Left renal cortex interstitium (tissue), 4 donors: ENCODE measurements around the gene FRMPD4. TPM values are rescaled to one million over a fixed set of nuclear protein-coding genes. Genes with fewer than 3 reads are reported as not detected.
"Not testable (repeated sequence)": the region's sequence is repeated elsewhere in the genome, so short reads cannot be mapped to it uniquely, and the experiment has no call there.

Source experiments
- DNase-seq, 4 donors: peaks; one replicate each; pipeline ENCODE4 v3.0.0-alpha.2; 2013; ENCODE audit warnings: low read depth in 4 of 4, low spot score in 2 of 4, missing footprints in 1 of 4
- polyA plus RNA-seq, 4 donors: library from polyadenylated mRNA; unstranded; fragments of 120-200 nt; gene quantifications; one replicate each; pipeline ENCODE4 v1.2.1, GENCODE V29; 2013; ENCODE audit not compliant: insufficient read length in 4 of 4

FRMPD4 gene
- under 1 TPM; 0.12 to 0.18 (median 0.15) TPM for polyA plus RNA-seq

- DNase-seq, result no peak
These were observed at the start of gene FRMPD4 for GRCh38 chrX:12138361-12139313. Gene FRMPD4 (plus strand): TSS chrX:12138473. CDS start chrX:12138972, 499 bp downstream.

GRCh38 chrX:12089740-12090139 is 48.5 kb upstream of the FRMPD4 start:
- no peak for DNase-seq

- DNase-seq, result no peak
These were observed 25.0 kb upstream of the FRMPD4 start for GRCh38 chrX:12113321-12113720.

GRCh38 chrX:12115377-12115776 is 22.9 kb upstream of the FRMPD4 start:
- no peak for DNase-seq

- no peak for DNase-seq
These were observed 20.1 kb upstream of the FRMPD4 start for GRCh38 chrX:12118134-12118533.

GRCh38 chrX:12128017-12128416 is 10.3 kb upstream of the FRMPD4 start:
- DNase-seq, result no peak

- DNase-seq, result no peak
These were observed 317 bp upstream of the FRMPD4 start for GRCh38 chrX:12137951-12138360.

GRCh38 chrX:12139934-12140611 is 1.8 kb downstream of the FRMPD4 start:
- DNase-seq, result no peak

- no peak for DNase-seq
These were observed 3.2 kb downstream of the FRMPD4 start for GRCh38 chrX:12141511-12141910.

- DNase-seq, result no peak
These were observed 4.4 kb downstream of the FRMPD4 start for GRCh38 chrX:12142661-12143060.

- DNase-seq, result no peak
These were observed 7.1 kb downstream of the FRMPD4 start for GRCh38 chrX:12145402-12145801.

GRCh38 chrX:12149670-12150407 is 11.6 kb downstream of the FRMPD4 start:
- no peak for DNase-seq

- DNase-seq, result no peak
These were observed 15.0 kb downstream of the FRMPD4 start for GRCh38 chrX:12153317-12153716.

GRCh38 chrX:12153741-12154140 is 15.5 kb downstream of the FRMPD4 start:
- no peak for DNase-seq

GRCh38 chrX:12159799-12160198 is 21.5 kb downstream of the FRMPD4 start:
- no peak for DNase-seq

- no peak for DNase-seq
These were observed 24.1 kb downstream of the FRMPD4 start for GRCh38 chrX:12162420-12162819.

GRCh38 chrX:12164180-12164579 is 25.9 kb downstream of the FRMPD4 start:
- DNase-seq, result not testable (repeated sequence)

GRCh38 chrX:12170755-12171154 is 32.5 kb downstream of the FRMPD4 start:
- DNase-seq, result no peak

GRCh38 chrX:12174358-12174757 is 36.1 kb downstream of the FRMPD4 start:
- no peak for DNase-seq

- DNase-seq, result no peak
These were observed 58.8 kb downstream of the FRMPD4 start for GRCh38 chrX:12197030-12197429.

- DNase-seq, result no peak
These were observed 68.1 kb downstream of the FRMPD4 start for GRCh38 chrX:12206413-12206812.
